ENCODE measurements around the gene PLEKHH1. TPM values are rescaled to one million over a fixed set of nuclear protein-coding genes. Genes with fewer than 3 reads are reported as not detected.

Gene PLEKHH1
- total RNA-seq, 1 donor from 2014 or later, result 0.20 TPM

GRCh38 chr14:67503331-67503730 is 29.8 kb upstream of the PLEKHH1 start:
- ATAC-seq (ENCODE audit: low read depth), result no peak

GRCh38 chr14:67505254-67505653 is 27.8 kb upstream of the PLEKHH1 start:
- ChIA-PET CTCF (no interaction called here), POLR2A (no interaction called here)
- H3K36me3 Mint-ChIP-seq (ENCODE audit: low read depth), result peaks cover 6% of the 10 kb centered on the region
- H3K4me3 Mint-ChIP-seq, result no peak overlapping the region
- DNase-seq (no peak), ATAC-seq (ENCODE audit: low read depth) (no peak)
- H3K27ac Mint-ChIP-seq, result no peak overlapping the region
- H3K27me3 Mint-ChIP-seq, result no peaks in the 10 kb centered on the region
- H3K4me1 Mint-ChIP-seq, result peaks cover 5% of the 10 kb centered on the region
- TF ChIP-seq CTCF (IDR thresholded peaks at IDR 0.05), result no peak
- intact Hi-C loops (cut with micrococcal nuclease), result no loop called here
- no peaks in the 10 kb centered on the region for H3K9me3 Mint-ChIP-seq

More at GRCh38 chr14:67503331-67503730, 29.8 kb upstream of the PLEKHH1 start:
- Mint-ChIP-seq H3K27ac (no peak overlapping the region), H3K36me3 (ENCODE audit: low read depth) (peaks cover 6% of the 10 kb centered on the region), H3K27me3 (no peaks in the 10 kb centered on the region), H3K4me1 (no peaks in the 10 kb centered on the region), H3K9me3 (no peaks in the 10 kb centered on the region), H3K4me3 (no peak overlapping the region)
- POLR2A ChIA-PET, result no interaction called here
- CTCF ChIA-PET, result no interaction called here
- intact Hi-C loops (cut with micrococcal nuclease), result no loop called here
- no peak for TF ChIP-seq CTCF (IDR thresholded peaks at IDR 0.05)
- DNase-seq, result no peak

GRCh38 chr14:67508956-67509355 is 24.1 kb upstream of the PLEKHH1 start:
- Mint-ChIP-seq H3K9me3 (no peaks in the 10 kb centered on the region), H3K27ac (no peak overlapping the region)
- CTCF ChIA-PET, result no interaction called here

GRCh38 chr14:67510121-67510520 is 23.0 kb upstream of the PLEKHH1 start:
- H3K36me3 Mint-ChIP-seq (ENCODE audit: low read depth), result peaks cover 4% of the 10 kb centered on the region
- intact Hi-C loops (cut with micrococcal nuclease), result loop anchor here (1.0 kb wide), 1 partner anchor 9 kb away; no protein-coding TSS in a partner anchor
- no peak for TF ChIP-seq CTCF (IDR thresholded peaks at IDR 0.05)
- H3K9me3 Mint-ChIP-seq, result no peaks in the 10 kb centered on the region
- DNase-seq (no peak), ATAC-seq (ENCODE audit: low read depth) (no peak)
- ChIA-PET POLR2A (interaction anchor here (1.0 to 3.0 kb wide), 2 partner anchors 17 to 22 kb away, joined by 3 to 8 read pairs; partner anchors contain the start of gene TMEM229B), CTCF (interaction anchor here (1.4 to 1.8 kb wide), 3 partner anchors 15 to 61 kb away, joined by 5 read pairs; no protein-coding TSS in a partner anchor)
- H3K27ac Mint-ChIP-seq, result no peak overlapping the region
- no peak overlapping the region for H3K4me3 Mint-ChIP-seq
- H3K4me1 Mint-ChIP-seq, result peaks cover 29% of the 10 kb centered on the region
- H3K27me3 Mint-ChIP-seq, result no peaks in the 10 kb centered on the region

More at GRCh38 chr14:67508956-67509355, 24.1 kb upstream of the PLEKHH1 start:
- no peak for ATAC-seq (ENCODE audit: low read depth)
- peaks cover 6% of the 10 kb centered on the region for H3K36me3 Mint-ChIP-seq (ENCODE audit: low read depth)
- no peaks in the 10 kb centered on the region for H3K27me3 Mint-ChIP-seq
- no peak overlapping the region for H3K4me3 Mint-ChIP-seq
- TF ChIP-seq CTCF (IDR thresholded peaks at IDR 0.05), result no peak
- peaks cover 22% of the 10 kb centered on the region for H3K4me1 Mint-ChIP-seq
- intact Hi-C loops (cut with micrococcal nuclease), result no loop called here
- DNase-seq, result no peak
- POLR2A ChIA-PET, result interaction anchor here (1.0 to 3.0 kb wide), 2 partner anchors 16 to 21 kb away, joined by 3 to 8 read pairs; partner anchors contain the start of gene TMEM229B

- no peak overlapping the region for H3K4me3 Mint-ChIP-seq
- H3K27ac Mint-ChIP-seq, result no peak overlapping the region
- ATAC-seq (ENCODE audit: low read depth), result no peak
- no peak for TF ChIP-seq CTCF (IDR thresholded peaks at IDR 0.05)
- intact Hi-C loops (cut with micrococcal nuclease), result loop anchor here (1.0 kb wide), 1 partner anchor 8 kb away; no protein-coding TSS in a partner anchor
- POLR2A ChIA-PET, result interaction anchor here (0.6 to 1.4 kb wide), 2 partner anchors 18 to 57 kb away, joined by 3 read pairs; no protein-coding TSS in a partner anchor
- CTCF ChIA-PET, result interaction anchor here (1.4 to 1.8 kb wide), 3 partner anchors 15 to 61 kb away, joined by 5 read pairs; no protein-coding TSS in a partner anchor
- no peaks in the 10 kb centered on the region for H3K27me3 Mint-ChIP-seq
- no peaks in the 10 kb centered on the region for H3K36me3 Mint-ChIP-seq (ENCODE audit: low read depth)
- no peaks in the 10 kb centered on the region for H3K9me3 Mint-ChIP-seq
- peaks cover 32% of the 10 kb centered on the region for H3K4me1 Mint-ChIP-seq
- no peak for DNase-seq
Observed at GRCh38 chr14:67510836-67511235, 22.3 kb upstream of the PLEKHH1 start.
